B cell (primary cell): Measurements from ENCODE around the gene WNT9B. TPM values are rescaled to one million over a fixed set of nuclear protein-coding genes. Genes with fewer than 3 reads are reported as not detected.

ENCODE experiments used
- ATAC-seq: fragments of 200-7000 bp; cut with Tn5 transposase; one replicate; pipeline ENCODE4 v1.10.0; 2021; ENCODE audit warnings: low read depth, mild to moderate bottlenecking, moderate number of reproducible peaks, moderate library complexity
- CTCF ChIA-PET: fragments of 350-600 bp; sonication (Branson Sonifier 250); formaldehyde crosslinking; loops from one replicate; lab custom pipeline; 2021; ENCODE audit warnings: antibody characterized with exemption, inconsistent platforms; lab: Charles Lee
- POLR2A ChIA-PET: fragments of 350-600 bp; sonication (Branson Sonifier 250); formaldehyde crosslinking; loops from one replicate; lab custom pipeline; 2021; ENCODE audit warnings: antibody characterized with exemption; lab: Charles Lee
- DNase-seq: peaks from one replicate; pipeline ENCODE4 v3.0.0; 2013
- H2AFZ ChIP-seq: 2 replicates; pipeline ENCODE4 v1.6.1; 2012; ENCODE audit warnings: mild to moderate bottlenecking, low read depth, low read length; ENCODE audit not compliant: insufficient read depth, poor library complexity, severe bottlenecking
- H3K27ac ChIP-seq, 2 donors: 1 replicate in 1 of 2; 2 replicates in 1 of 2; pipeline ENCODE4 v1.5.1; 2012 to 2013; ENCODE audit warnings: low read length in 2 of 2, mild to moderate bottlenecking in 2 of 2, moderate library complexity in 1 of 2
- H3K27me3 ChIP-seq, 4 experiments: fragments of 200-600 bp in 1 of 4; sonication (generic) in 1 of 4; replicated peaks in 1 of 4; 1 replicate in 2 of 4; 2 replicates in 2 of 4; pipeline versions ENCODE4 v1.6.1 to v1.7.0; 2013 to 2016; ENCODE audit warnings: low read length in 3 of 4, mild to moderate bottlenecking in 2 of 4, mixed read lengths in 1 of 4, moderate library complexity in 1 of 4; ENCODE audit not compliant: insufficient read depth in 4 of 4, control insufficient read depth in 3 of 4; ENCODE audit errors: control extremely low read depth in 1 of 4
- H3K36me3 ChIP-seq, 2 experiments: replicated peaks in 1 of 2; 1 replicate in 1 of 2; 2 replicates in 1 of 2; pipeline versions ENCODE4 v1.6.1 to v1.7.1; 2013; ENCODE audit warnings: low read length in 1 of 2; ENCODE audit not compliant: insufficient read depth in 2 of 2, control insufficient read depth in 1 of 2; ENCODE audit errors: control extremely low read depth in 1 of 2, extremely low read depth in 1 of 2
- H3K4me1 ChIP-seq, 2 donors: fragments of 200-600 bp in 1 of 2; sonication (generic) in 1 of 2; 1 replicate in 1 of 2; 2 replicates in 1 of 2; pipeline versions ENCODE4 v1.5.1 to v1.6.1; 2013 to 2017; ENCODE audit warnings: low read length in 2 of 2; ENCODE audit not compliant: control insufficient read depth in 2 of 2, insufficient read depth in 2 of 2
- H3K4me2 ChIP-seq: replicated peaks from 2 replicates; pipeline ENCODE3; 2012; ENCODE audit warnings: mild to moderate bottlenecking, low read depth, low read length; ENCODE audit not compliant: poor library complexity, severe bottlenecking
- H3K4me3 ChIP-seq, 5 experiments: fragments of 200-600 bp in 1 of 5; sonication (generic) in 1 of 5; 1 replicate in 3 of 5; 2 replicates in 2 of 5; pipeline versions ENCODE4 v1.5.1 to v1.7.0; 2011 to 2016; ENCODE audit warnings: low read length in 4 of 5, mild to moderate bottlenecking in 4 of 5, low read depth in 2 of 5, control low read depth in 1 of 5, moderate library complexity in 1 of 5; ENCODE audit not compliant: insufficient read depth in 1 of 5; ENCODE audit errors: control extremely low read depth in 1 of 5, extremely low read depth in 1 of 5
- H3K79me2 ChIP-seq: fragments of 200-600 bp; sonication (generic); one replicate; pipeline ENCODE4 v1.6.0; 2016; ENCODE audit warnings: low read length; ENCODE audit not compliant: control insufficient read depth, insufficient read depth
- H3K9ac ChIP-seq: fragments of 200-600 bp; sonication (generic); 2 replicates; pipeline ENCODE4 v1.6.1; 2017; ENCODE audit warnings: mild to moderate bottlenecking, low read length, moderate library complexity
- H3K9me3 ChIP-seq, 3 donors: one replicate each; pipeline versions ENCODE4 v1.6.1 to v1.7.1; 2013; ENCODE audit warnings: low read length in 2 of 3; ENCODE audit not compliant: control insufficient read depth in 2 of 3, insufficient read depth in 1 of 3; ENCODE audit errors: control extremely low read depth in 1 of 3
- H4K20me1 ChIP-seq: 2 replicates; pipeline ENCODE4 v1.6.0; 2012; ENCODE audit warnings: mild to moderate bottlenecking, low read length; ENCODE audit not compliant: insufficient read depth, control insufficient read depth, poor library complexity, severe bottlenecking
- H3K27ac Mint-ChIP-seq: one replicate; pipeline ENCODE4 v1.8.0; 2021; ENCODE audit warnings: mixed read lengths
- H3K27me3 Mint-ChIP-seq: one replicate; pipeline ENCODE4 v1.8.0; 2021; ENCODE audit warnings: mixed read lengths
- H3K4me1 Mint-ChIP-seq: one replicate; pipeline ENCODE4 v1.8.0; 2021; ENCODE audit warnings: mixed read lengths
- H3K4me3 Mint-ChIP-seq: one replicate; pipeline ENCODE4 v1.8.0; 2021; ENCODE audit warnings: mixed read lengths
- H3K9me3 Mint-ChIP-seq: one replicate; pipeline ENCODE4 v1.8.0; 2022; ENCODE audit warnings: mixed read lengths; ENCODE audit not compliant: insufficient read depth
- CTCF ChIP-seq: fragments of 200-600 bp; IDR thresholded peaks from one replicate; pipeline ENCODE4 v1.8.0; 2022; ENCODE audit warnings: antibody characterized with exemption, mild to moderate bottlenecking
- EZH2 ChIP-seq: IDR thresholded peaks from 2 replicates; pipeline ENCODE4 v1.6.1; 2012; ENCODE audit warnings: borderline replicate concordance, low read depth, mild to moderate bottlenecking, moderate library complexity, low read length; ENCODE audit not compliant: insufficient read depth, poor library complexity, severe bottlenecking
- WGBS: methylation state at CpG from one replicate; pipeline ENCODE4 v1.1.5; 2013; ENCODE audit warnings: missing lambda C conversion rate; ENCODE audit not compliant: insufficient coverage; 5-methylcytosine and 5-hydroxymethylcytosine counted together
- intact Hi-C: fragments of 100-400 bp; cut with micrococcal nuclease; formaldehyde crosslinking; loops from one replicate; pipeline ENCODE4 v1.10.0; 2022
- polyA plus RNA-seq: library from polyadenylated mRNA; depleted of rRNA; stranded (reverse); fragments of >200 nt; gene quantifications from 2 replicates; pipeline ENCODE4 v1.2.3, GENCODE V29; 2012
- total RNA-seq, 2 donors: library from RNA; stranded (reverse); fragments of 120-200 nt in 1 of 2; gene quantifications; 1 replicate in 1 of 2; 2 replicates in 1 of 2; pipeline versions ENCODE4 v1.2.3 to v1.2.4, GENCODE V29; 2013 to 2022

The WNT9B gene
- total and polyA plus RNA-seq, 2 donors (not counting 1 experiment from before 2014, with no cell fraction given), result not detected

GRCh38 chr17:46911311-46911710, 59.9 kb downstream of the WNT9B start:
- Histone ChIP-seq H2AFZ (no peak overlapping the region), H3K27me3 (peaks cover 0 to 6% (median 2%) of the 10 kb centered on the region in 4 experiments), H3K4me2 (no peak overlapping the region), H3K4me3 (no peak overlapping the region), H3K9me3 (peaks cover 0 to 2% (median 0%) of the 10 kb centered on the region in 3 donors), H3K9ac (no peak overlapping the region), H3K36me3 (no peaks in the 10 kb centered on the region), H3K79me2 (no peaks in the 10 kb centered on the region), H3K27ac (no peak overlapping the region), H4K20me1 (no peaks in the 10 kb centered on the region), H3K4me1 (no peaks in the 10 kb centered on the region)
- Mint-ChIP-seq H3K27ac (no peak overlapping the region), H3K27me3 (peaks cover 15% of the 10 kb centered on the region), H3K4me3 (no peak overlapping the region), H3K4me1 (no peaks in the 10 kb centered on the region), H3K9me3 (peaks cover 3% of the 10 kb centered on the region)
- POLR2A ChIA-PET, result no interaction called here
- DNase-seq (no peak), ATAC-seq (no peak)
- TF ChIP-seq EZH2 (no peak), CTCF (no peak)
- intact Hi-C loops, result no loop called here
- CTCF ChIA-PET, result no interaction called here
- 100% methylated on average over 3 of the region's 3 CpGs for WGBS

DNA sequence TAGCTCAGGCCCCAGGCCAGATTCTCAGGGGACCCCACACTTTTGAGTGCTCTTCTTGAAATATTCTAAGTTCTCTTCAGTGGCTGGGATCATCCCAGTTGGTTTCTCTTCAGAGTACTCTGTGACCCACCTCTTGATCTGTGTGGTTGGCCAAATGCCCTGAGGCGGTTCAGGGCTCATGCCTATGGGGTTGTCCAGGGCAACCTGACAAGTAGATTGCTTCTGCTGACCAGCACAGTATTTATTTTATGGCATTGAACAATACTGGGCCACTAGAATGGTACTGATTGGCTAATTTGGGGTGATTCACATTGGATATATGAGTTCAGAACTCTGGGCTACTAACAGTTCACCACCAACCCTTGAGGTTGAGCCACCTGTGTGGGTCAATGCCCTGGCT, 64.2 kb downstream of the WNT9B start:
- no peak overlapping the region for H3K4me3 ChIP-seq
- H3K27ac ChIP-seq, result no peak overlapping the region
- peaks cover 7% of the 10 kb centered on the region for H3K9me3 Mint-ChIP-seq
- no peak for ATAC-seq
- WGBS, result 0% methylated on average over 1 of the region's 1 CpG
- ChIA-PET CTCF (no interaction called here), POLR2A (no interaction called here)
- H3K27me3 ChIP-seq, result no peaks in the 10 kb centered on the region
- no peak overlapping the region for H3K4me3 Mint-ChIP-seq
- intact Hi-C loops, result no loop called here
- TF ChIP-seq CTCF, result no peak
- TF ChIP-seq EZH2, result no peak
- no peak overlapping the region for H3K9ac ChIP-seq
- no peaks in the 10 kb centered on the region for H4K20me1 ChIP-seq
- no peaks in the 10 kb centered on the region for H3K4me1 ChIP-seq
- no peak overlapping the region for H3K27ac Mint-ChIP-seq
- no peak overlapping the region for H2AFZ ChIP-seq
- no peak for DNase-seq
- H3K4me1 Mint-ChIP-seq, result no peaks in the 10 kb centered on the region
- H3K9me3 ChIP-seq, result peaks cover 0 to 2% (median 0%) of the 10 kb centered on the region in 3 donors
- peaks cover 6% of the 10 kb centered on the region for H3K27me3 Mint-ChIP-seq
- H3K4me2 ChIP-seq, result no peak overlapping the region
- H3K36me3 ChIP-seq, result no peaks in the 10 kb centered on the region
- H3K79me2 ChIP-seq, result no peaks in the 10 kb centered on the region
